ENCODE data around the gene HOXD10.

DNA sequence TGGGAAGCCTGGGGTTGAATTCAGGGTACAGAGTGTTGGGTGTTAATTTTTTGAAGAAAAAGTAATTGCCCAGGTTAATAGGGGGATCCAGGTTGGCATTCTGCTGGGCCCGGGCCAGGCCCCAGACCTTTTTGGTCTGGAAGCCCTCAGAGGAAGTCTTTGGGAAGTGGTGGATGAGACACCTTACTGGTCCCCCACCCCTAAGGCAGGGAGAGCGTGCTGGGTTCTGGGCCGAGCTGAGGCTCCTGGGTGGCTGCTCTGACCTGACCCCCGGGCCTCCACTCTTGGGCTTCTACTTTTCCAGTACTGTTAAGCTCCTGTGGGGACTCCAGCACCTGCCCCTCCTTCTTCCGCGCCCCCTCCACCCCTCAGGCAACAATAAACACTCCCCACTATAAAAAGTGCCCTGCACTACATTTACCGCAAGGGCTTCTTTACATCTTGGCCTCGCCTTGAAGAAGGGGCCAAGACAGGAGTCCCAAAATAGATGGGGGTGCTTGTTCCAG is 39.8 kb downstream of the HOXD10 start:
- TF ChIP-seq, protein P1, sequence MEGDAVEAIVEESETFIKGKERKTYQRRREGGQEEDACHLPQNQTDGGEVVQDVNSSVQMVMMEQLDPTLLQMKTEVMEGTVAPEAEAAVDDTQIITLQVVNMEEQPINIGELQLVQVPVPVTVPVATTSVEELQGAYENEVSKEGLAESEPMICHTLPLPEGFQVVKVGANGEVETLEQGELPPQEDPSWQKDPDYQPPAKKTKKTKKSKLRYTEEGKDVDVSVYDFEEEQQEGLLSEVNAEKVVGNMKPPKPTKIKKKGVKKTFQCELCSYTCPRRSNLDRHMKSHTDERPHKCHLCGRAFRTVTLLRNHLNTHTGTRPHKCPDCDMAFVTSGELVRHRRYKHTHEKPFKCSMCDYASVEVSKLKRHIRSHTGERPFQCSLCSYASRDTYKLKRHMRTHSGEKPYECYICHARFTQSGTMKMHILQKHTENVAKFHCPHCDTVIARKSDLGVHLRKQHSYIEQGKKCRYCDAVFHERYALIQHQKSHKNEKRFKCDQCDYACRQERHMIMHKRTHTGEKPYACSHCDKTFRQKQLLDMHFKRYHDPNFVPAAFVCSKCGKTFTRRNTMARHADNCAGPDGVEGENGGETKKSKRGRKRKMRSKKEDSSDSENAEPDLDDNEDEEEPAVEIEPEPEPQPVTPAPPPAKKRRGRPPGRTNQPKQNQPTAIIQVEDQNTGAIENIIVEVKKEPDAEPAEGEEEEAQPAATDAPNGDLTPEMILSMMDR (conservative IDR thresholded peaks at IDR 0.05; ENCODE audit: low read depth in 2 of 2), result no peak
- TF ChIP-seq EZH2 (IDR thresholded peaks at IDR 0.05; ENCODE audit: low read depth, unreplicated experiment), result peak; percentile 68
- no peak for TF ChIP-seq POLR2AphosphoS5 (IDR thresholded peaks at IDR 0.05; ENCODE audit: low read depth)

Data from GM23338 (cell line).